Fibroblast of mammary gland (primary cell): ENCODE measurements around the gene AP1S1.
"Not testable (repeated sequence)": the region's sequence is repeated elsewhere in the genome, so short reads cannot be mapped to it uniquely, and the experiment has no call there.

Experiments
- DNase-seq: peaks from one replicate; pipeline ENCODE4 v3.0.0-alpha.2; 2010; ENCODE audit warnings: low read depth
- H3K4me3 ChIP-seq: 2 replicates; pipeline ENCODE4 v1.5.1; 2011; ENCODE audit warnings: low read depth, mild to moderate bottlenecking, low read length, moderate library complexity; ENCODE audit not compliant: control insufficient read depth
- TF ChIP-seq, protein P1 (sequence below): conservative IDR thresholded peaks from 2 replicates; pipeline ENCODE4 v1.5.1; 2011; ENCODE audit warnings: low read depth, low read length, inconsistent platforms; ENCODE audit not compliant: control insufficient read depth, insufficient read depth

The AP1S1 gene

DNA sequence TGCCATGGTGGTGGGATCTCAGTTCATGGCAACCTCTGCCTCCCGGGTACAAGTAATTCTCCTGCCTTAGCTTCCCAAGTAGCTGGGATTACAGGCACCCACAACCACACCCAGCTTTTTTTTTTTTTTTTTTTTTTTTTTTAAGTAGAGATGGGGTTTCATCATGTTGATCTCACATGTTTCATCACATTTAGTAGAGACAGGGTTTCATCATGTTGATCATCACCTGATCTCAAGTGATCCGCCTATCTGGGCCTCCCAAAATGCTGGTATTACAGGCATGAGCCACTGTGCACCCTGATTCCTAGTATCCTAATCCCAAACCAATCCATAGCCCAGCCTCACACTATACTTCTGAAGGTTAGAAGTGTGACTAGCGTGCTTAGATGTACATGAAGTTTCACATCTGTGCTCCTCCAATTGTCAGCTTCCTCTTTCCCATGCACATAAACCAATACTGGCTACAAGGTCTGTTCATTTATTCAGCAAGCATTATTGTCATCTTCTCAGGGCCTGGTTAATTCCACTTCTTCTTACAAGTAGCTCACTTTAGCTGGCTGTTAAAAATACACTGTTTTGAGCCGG is 32.7 kb downstream of the AP1S1 start:
- TF ChIP-seq, protein P1, sequence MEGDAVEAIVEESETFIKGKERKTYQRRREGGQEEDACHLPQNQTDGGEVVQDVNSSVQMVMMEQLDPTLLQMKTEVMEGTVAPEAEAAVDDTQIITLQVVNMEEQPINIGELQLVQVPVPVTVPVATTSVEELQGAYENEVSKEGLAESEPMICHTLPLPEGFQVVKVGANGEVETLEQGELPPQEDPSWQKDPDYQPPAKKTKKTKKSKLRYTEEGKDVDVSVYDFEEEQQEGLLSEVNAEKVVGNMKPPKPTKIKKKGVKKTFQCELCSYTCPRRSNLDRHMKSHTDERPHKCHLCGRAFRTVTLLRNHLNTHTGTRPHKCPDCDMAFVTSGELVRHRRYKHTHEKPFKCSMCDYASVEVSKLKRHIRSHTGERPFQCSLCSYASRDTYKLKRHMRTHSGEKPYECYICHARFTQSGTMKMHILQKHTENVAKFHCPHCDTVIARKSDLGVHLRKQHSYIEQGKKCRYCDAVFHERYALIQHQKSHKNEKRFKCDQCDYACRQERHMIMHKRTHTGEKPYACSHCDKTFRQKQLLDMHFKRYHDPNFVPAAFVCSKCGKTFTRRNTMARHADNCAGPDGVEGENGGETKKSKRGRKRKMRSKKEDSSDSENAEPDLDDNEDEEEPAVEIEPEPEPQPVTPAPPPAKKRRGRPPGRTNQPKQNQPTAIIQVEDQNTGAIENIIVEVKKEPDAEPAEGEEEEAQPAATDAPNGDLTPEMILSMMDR: no peak
- no peak overlapping the region for H3K4me3 ChIP-seq
- no peak for DNase-seq

DNA sequence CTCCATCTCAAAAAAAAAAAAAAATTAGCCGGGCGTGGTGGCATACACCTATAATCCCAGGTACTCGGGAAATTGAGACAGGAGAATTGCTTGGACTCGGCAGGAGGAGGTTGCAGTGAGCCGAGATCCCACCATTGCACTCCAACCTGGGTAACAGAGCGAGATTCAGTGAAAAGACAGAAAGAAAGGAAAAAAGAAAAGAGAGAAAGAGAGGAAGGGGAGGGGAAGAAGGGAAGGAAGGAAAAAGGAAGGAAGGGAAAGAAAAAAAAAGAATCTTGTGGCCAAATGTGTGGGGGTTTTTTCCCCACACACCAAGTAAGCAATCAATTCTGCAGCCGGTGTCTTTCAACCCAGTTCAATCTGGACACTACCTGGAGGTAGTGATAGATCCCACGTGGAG is 34.8 kb downstream of the AP1S1 start:
- DNase-seq: no peak
- TF ChIP-seq, protein P1: no peak
- no peak overlapping the region for H3K4me3 ChIP-seq

DNA sequence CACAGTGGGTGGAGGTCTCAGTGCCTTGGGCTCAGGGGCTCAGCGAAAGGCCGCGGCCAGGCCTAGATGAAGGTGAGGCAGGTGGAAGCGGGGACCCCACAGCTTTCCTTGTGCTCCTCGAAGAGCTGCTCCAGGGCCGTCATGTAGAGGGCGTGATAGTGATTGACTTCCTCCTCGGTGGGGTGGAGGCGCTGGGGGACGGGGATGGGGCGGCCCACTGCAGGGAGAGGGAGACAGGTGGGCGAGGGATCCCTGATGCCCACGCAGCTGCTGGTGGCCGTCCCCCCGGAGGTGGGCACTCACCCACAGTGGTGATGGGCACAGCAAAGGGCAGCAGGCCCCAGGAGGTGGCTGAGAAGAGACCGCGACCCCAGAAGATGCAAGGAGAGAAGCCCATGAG is 41.6 kb downstream of the AP1S1 start:
- H3K4me3 ChIP-seq: no peak overlapping the region
- no peak for DNase-seq
- TF ChIP-seq, protein P1: no peak

DNA sequence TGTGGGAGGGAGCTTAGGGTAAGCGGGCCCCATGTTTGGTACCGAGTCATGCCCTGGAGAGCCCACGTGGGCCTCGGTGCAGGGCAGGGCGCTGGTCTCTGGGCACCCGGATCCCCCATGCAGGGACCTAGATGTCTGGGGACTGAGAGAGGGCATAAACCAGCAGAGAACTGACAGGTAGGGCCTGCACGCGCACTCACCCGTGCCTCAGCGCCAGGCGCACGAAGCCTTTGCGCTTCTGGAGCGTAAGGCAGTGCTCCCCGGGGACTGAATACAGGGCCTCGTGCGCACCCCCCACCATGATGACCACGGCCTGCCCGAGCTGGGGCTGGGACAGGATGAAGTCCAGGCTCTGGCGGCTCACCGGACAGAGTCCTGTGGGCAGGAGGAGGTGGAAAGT is 43.7 kb downstream of the AP1S1 start:
- no peak overlapping the region for H3K4me3 ChIP-seq
- DNase-seq: no peak
- TF ChIP-seq, protein P1: no peak

DNA sequence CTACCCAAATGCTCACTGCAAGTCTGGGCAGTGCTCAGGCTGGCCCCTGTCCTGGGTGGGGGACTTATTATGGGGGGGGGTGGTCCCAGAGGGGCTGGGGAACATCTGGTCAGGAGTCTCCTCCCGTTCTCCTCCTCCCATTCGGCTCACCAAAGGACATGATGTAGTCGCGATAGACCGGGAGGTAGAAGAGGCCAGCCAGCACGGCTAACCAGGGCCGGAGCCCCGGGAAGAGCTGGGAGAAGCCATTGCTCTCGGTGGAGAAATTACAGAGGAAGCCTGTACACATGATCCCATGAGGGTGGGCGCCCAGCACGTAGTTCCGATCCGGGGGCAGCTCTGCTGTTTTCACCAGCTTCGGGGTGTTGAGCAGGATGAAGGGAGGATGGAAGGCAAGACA is 44.2 kb downstream of the AP1S1 start:
- DNase-seq: no peak
- no peak overlapping the region for H3K4me3 ChIP-seq
- TF ChIP-seq, protein P1: no peak

DNA sequence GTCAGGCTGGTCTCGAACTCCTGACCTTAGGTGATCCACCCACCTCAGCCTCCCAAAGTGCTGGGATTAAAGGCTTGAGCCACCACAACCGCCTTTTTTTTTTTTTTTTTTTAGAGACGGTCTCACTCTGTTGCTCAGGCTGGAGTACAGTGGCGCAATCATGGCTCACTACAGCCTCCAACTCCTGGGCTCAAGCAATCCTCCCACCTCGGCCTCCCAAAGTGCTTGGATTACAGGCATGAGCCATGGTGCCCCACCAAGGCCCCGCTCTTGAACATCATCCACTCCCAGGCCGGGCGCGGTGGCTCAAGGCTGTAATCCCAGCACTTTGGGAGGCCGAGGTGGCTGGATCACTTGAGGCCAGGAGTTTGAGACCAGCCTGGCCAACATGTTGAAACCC is 45.2 kb downstream of the AP1S1 start:
- DNase-seq, H3K4me3 ChIP-seq: not testable (repeated sequence)

DNA sequence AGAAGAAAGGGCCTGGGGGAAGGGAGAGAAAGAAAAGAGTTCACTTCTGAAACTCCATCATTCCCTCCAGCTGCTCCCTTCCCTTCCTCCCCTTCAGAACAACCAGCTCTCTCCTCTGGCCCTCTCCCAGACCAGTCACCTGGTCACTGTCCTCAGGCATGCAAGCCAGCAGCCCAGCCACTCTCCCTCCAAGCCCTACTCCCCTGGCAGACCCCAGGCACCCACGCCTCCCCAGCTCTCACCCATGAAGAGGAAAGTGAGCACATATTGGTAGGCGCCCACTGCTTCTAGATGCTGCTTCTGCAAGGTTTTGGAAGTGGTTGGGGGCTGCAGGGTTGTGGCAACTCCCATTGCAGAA is 46.2 kb downstream of the AP1S1 start:
- TF ChIP-seq, protein P1: no peak
- H3K4me3 ChIP-seq: no peak overlapping the region
- no peak for DNase-seq
